Fibroblast of the conjunctiva (primary cell): ENCODE results near the gene PTPN22.

Source experiments
- DNase-seq: peaks from one replicate; pipeline ENCODE4 v3.0.0-alpha.2; 2010; ENCODE audit warnings: low read depth

The PTPN22 gene

DNA sequence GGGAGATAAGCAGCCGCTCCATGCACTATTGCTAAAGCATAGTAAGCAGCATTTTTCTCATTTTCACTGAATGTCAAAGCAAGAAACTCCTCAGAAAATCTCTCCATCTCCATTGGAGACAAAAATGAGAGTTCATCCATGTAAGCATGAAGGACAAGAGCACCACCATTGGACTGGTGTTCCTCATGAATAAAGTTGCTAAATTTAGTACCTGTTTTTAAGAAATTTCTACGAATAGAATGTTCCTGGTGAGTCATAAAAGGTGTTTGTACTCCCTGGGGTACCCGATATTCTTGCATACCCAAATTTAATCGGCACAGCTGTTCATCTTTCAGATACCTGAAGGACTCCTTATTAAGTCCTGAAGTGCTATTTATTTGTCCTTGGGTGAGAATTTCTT is 74.0 kb downstream of the PTPN22 start:
- no peak for DNase-seq

DNA sequence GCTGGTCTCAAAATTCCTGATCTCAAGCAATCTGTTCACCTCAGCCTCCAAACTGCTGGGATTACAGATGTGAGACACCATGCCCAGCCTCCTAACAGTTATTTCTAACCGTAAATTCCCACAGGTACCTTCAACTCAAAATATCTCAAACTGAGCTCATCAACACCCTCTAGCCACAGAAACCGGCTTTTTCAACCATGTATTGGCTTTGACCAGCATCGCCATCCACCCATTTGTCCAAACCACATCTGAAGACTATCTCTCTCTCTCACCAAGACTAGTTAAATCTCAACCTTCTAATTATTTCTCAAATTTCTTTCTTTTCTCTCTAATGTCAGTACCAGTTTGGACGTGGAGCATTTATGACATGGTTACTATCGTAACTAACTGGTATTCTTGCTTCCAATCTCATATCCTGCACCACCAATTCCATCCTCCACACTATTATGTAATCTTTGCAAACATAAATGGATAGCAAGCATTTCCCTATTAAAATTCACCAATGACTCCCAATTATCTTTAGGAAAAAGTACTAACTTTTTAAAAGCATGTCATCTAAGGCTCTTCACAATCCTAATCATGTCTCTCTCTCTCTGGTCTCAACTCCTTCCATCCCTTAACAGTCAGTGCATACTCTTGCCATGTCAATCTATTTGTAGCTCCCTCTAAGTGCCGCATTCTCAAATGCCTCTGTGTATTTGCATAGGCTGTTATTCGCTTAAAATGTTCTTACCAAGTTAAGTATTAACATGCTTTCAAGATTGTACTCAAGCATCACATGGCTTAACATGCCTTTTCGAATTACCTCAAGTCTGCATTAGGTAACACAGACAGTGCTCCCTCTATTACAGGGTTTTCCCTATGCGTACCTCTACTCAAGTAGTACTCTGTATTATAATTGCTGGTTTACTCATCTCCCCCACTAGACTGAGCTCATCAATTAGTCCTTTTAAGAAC is 77.4 kb downstream of the PTPN22 start:
- DNase-seq = no peak

DNA sequence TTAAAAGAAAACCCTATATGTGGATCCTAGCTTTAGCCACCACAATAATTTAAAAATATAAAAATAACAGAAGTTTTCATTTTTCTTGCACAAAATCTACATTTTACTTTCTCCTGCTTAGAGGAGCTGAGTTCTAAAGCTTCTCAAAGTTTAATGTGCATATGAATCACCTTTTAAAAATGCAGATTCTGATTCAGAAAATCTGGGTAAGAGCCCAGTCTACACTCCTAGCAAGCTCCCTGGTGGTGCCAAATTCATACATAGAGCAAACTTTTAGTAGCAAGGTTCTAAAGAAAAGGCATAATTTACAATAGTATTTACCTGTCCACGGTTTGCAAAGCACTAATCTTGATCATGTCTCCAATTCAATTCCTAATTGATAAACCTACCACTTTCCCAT is 78.5 kb downstream of the PTPN22 start:
- no peak for DNase-seq

DNA sequence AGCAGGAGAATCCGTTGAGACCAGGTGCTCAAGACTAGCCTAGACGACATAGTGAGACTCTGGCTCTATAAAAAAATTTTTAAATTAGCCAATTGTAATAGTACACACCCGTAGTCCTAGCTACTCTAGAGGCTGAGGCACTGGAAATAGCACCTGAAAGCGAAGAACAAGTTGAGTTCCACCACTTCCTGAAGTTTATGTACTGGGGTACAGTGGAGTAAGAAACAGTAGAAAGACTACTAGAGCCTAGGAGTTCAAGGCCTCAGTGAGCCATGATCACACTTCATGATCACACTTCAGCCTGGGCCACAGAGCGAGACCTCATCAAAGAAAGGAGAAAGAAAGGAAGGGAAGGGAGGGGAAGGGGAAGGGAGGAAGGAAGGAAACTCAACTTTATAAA is 79.0 kb downstream of the PTPN22 start:
- no peak for DNase-seq

DNA sequence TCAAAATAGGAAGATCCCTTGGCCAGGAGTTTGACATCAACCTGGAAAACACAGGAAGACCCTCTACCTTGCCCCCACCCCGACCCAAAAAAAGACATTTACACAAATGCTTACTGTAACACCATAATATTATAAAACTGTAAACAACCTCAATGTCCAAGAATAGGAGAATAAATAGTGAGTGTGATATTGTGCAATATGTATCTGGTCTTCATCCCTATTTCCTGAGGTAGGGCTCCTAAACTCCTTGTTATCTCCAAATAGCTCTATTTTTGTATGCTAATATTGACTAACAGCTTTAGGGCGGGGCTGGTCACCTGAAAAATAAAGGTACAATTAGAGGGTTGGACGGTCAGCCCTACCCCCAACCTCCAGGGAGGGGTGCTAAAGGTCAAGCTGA is 82.7 kb downstream of the PTPN22 start:
- no peak for DNase-seq

DNA sequence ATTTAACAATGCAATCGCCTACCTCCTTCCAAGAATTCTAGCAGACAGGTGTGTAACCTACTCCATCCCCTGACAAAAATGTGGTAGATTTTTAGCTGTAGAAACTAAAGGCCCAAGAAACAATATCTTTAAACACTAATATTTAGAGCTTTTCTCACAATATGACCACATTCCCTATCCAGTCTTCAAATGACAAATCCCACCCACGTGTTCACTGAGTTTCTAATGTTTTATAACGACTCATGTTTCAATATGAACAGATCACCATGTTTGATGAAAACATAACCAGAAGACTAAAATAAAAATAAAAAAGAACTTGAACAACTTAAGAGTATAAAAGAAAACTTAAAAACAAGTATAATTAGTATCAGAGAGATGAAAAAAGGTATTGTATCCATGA is 83.8 kb downstream of the PTPN22 start:
- DNase-seq = no peak

DNA sequence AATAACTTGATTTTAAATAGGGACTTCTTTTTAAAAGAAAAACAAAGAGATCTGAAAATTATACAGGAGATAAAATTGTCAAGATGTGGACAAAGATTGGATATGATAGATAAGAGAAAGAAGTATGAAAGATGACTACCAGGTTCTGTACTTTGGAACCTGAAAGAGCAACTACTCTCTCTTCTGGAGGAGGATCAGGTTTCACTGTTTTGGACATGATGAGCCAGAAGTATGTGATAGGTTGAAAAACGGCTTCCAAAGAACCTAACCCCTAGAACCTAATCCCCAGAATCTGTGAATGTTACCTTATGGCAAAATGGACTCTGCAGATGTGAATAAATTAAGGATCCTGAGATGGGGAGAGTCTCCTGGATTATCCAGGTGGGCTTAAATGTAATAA is 85.4 kb downstream of the PTPN22 start:
- no peak for DNase-seq

DNA sequence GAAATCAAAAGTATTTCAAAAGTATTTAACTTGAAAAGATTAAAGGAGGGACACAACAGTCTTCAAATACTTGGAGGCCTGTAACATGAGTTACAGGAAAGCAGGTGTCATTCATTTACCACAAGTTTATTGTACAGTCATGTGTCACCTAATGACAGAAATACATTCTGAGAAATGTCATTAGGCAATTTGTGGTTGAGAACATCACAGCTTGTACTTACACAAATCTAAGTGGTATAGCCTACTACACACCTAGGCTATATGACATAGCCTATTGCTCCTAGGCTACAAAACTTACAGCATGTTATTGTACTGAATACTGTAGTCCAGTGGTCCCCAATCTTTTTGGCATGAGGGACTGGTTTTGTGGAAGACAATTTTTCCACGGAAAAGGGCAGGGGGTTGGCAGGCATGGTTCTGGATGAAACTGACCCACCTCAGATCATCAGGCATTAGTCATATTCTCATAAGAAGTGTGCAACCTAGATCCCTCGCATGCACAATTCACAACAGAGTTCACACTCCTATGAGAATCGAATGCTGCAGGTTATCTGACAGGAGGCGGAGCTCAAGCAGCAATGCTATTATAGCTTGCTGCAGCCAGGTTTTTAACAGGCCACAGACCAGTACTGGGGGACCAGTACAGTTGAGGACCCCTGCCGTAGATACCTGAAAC is 87.3 kb downstream of the PTPN22 start:
- DNase-seq = no peak

DNA sequence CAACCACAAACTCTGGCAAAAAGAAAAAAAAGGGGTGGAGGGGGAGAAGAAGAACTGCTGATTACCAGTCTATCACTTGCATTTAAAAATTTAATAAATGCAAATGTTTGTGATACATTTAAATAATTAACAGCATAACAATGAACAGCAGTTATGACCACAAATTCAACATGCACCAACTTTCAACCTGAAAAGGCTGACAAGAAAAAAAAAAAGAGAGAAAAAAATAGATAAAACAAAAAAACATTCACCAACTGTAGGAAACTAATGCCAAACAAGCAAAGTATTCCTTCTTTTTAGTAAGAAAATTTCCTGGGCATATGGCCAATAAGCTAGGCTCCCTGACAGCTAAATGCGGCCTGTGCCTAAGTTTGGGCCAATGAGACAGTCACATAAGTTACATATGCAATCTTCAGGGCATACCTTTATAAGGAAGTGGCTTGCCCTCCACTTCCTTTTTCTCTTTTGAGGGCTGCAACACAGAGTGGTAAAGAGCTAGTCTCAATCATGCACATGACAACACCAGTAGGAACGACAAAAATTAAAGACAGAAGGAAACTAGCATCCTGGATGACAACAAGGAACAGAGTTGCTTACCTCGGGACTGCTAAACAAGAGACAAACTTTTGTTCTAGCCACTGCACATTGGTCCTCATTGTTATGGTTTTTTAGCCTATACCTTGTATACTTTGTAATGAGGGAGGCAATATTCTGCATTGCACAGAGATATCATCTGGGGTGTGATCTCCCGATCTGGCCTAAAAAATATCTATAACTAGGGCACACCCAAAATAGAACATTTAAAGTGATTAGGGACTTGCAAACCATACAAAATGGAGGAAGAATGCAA is 88.0 kb downstream of the PTPN22 start:
- DNase-seq = no peak

DNA sequence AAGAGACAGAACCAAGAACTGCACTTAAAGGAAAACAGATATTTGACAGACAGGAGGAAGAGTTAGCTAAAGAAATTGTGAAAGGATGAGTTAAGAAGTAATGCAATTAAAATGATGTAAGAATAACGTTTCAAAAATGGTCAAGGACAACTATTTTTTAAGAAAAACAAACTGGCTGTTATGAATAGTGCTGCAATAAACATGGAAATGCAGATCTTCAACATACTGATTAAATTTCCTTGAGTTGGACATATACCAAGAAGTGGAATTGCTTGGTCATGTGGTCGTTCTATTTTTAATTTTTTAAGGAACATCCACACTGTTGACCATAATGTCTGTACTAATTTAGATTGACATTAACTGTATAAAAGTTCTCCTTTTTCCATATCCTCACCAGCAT is 89.1 kb downstream of the PTPN22 start:
- no peak for DNase-seq

DNA sequence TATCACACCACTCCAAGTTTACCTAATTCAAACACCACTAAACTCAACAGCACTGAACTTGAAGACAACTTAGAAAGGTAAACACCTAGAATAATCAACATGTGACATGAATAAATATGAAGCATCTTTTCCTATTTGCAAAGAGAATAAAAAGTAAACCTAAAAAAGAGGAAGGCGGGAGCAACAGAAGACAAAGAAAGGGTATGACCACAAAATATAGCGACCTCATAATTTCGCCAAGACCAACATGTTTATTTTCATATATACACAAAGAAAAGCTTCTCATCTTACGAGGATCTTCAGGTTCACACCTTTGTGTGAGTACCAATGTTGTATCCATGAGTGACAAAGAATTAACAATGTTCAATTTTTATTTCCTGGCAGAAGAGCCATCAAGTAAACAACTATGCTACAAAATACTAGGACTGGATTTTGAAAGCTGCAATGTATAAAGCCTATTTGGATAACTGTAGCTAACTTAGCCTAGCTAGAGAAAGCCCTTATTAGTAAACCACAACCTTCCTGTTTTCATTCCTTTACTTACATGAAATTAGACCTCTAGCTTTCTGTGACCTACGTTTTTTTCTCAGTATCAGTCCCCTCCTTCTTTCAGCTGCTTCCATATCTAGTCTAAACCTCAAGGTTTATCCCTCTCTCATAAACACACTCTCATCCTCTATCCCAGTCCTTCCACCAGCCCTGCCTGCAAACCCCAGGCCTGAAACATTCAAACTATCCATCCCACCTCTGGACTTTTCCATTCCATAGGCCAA is 91.0 kb downstream of the PTPN22 start:
- no peak for DNase-seq

DNA sequence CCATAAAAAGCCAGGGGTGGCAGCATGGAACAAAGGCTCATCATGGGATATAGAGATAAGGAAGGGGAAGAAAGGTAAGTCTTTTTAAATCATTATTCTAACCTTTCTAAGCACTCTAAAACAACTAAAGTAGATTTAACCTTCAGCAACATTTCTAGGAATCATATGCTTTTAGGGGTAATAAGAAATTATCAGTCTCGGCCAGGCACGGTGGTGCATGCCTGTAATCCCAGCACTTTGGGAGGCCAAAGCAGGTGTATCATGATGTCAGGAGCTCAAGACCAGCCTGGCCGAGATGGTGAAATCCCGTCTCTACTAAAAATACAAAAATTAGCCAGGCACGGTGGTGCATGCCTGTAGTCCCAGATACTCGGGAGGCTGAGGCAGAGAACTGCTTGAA is 92.0 kb downstream of the PTPN22 start:
- no peak for DNase-seq

DNA sequence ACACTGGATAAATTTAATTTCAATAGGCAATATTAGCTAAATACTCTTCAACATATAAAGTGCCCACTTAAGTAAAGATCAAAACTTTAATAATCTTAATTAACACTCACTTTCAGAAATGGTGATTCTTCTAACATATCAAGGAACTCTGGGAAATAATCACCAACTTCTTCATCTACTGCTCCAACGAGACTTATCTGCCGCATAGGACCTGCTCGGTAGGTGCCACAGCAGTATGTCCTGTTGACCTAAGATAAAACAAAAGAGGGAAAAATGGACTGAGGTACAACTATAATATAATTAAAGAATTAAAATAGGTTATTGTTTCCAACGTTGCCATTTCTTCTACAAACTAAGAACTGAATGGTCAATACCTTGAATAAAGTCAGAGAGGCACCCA is 94.0 kb downstream of the PTPN22 start:
- no peak for DNase-seq

DNA sequence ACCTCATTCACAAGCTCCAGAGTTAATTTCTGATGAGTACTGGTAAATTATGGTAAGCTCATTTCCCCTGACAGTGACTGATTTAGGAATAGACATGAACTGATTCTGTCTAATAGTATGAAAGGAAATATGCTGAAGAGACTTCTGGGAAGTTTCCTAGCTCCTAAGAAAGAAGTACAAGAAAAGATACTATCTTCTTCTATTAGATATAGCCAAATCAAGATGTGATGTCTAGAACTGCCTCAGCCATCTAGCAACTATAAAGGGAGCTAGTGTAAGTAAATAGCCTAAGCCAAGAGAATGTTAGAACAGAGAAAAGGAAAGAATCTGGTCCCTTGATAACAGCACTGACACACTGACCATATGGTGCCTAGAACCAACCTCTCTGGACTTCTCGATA is 101.5 kb downstream of the PTPN22 start:
- no peak for DNase-seq

DNA sequence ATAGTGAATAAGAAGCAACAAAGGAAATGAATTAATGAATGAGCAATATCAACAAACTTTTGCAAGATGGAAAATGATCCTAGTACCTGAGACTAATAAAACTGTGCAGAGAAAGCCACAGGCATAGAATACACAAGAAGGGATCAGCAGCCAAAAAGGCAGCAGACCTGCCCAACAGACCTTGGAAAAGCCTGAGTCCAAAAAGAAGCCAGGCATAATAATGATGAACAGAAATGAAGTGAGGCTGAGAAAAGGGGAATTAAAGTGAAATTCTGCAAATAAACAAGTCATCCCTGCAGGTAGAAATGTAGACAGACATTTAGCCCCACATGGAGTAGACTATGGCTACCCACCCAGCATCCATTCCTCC is 101.9 kb downstream of the PTPN22 start:
- DNase-seq = no peak

DNA sequence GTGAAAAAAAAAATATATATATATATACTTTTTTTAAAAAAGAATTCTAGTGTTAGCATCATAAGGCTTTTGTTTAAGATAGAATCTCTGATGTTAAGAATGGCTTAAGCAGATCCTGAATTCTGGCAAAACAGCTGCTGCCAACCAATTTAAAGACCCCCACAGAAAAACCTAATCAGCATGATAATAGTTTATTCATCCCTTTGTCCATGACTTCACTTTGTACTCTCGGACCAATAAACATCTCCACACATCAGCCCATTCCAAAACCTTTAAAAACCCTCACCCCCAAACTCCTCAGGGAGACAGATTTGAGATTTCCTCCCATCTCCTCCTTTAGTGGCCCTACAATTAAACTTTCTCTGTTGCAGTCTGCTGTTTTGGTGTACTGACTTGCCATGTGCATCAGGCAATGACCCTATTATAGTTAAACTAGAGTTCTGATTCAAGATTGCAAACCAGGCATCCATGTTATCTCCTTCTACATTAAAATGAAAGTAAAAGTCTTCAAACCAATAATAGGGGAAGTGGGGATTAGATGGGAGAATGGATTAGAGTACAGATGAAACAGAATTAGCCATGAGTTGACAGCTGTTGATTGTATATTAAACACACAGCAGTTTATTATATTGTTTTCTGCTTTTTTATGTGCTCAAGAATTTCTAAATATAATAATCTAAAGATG is 102.5 kb downstream of the PTPN22 start:
- DNase-seq = no peak

DNA sequence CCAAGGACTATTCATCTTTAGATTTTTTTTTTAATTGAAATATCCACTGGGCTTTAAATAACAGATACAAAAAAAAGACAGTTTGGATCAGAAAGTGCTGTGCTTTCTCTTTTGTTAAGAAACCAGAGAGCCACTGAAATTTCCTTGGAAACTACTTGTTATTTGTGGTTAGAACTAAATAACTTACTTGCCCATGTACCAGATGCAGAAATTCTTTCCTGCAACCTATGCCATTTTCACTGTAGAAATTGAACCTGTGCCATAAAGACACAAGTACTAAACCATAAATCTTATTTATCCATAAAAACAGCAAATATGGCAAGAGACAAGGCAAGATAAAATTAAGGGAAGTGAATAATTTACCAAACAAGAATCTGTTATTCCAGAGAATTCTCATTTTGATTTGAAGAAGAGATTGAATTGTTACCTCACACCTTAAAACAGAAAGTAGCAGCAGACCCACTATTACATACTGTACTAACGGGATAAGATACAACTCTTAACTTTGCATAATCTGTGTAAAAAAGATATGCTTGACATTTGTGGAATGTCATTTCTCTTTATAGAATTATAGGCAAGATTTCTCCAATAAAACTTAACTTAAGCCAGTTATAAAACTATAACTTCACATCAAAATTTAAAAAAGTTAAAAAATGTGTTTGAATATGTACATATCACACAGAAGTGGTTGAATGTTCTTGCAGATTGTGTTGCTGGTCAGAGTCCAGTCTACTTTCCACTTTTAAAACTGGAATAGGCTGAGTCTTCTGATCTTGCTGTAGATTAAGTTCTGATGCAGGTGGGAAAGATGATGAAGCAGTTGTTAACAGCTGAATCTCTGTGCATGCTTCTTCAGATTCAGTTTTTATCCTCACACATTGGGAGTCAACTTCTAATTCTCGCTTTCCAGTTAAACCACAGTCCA is 105.9 kb downstream of the PTPN22 start:
- no peak for DNase-seq
